ENCODE results near the gene NRG3.

NRG3 gene

GRCh38 chr10:82492647-82493046, 617.7 kb downstream of the NRG3 start:
- Histone ChIP-seq H3K27me3 (replicated peaks) (no peaks in the 10 kb centered on the region), H3K36me3 (replicated peaks) (no peaks in the 10 kb centered on the region), H3K27ac (no peak overlapping the region), H3K4me3 (ENCODE audit: low read depth, low read length) (no peak overlapping the region)
- DNase-seq: no peak
- TF ChIP-seq CTCF (IDR thresholded peaks at IDR 0.05; ENCODE audit: low read depth, low read length, missing control alignments): no peak
- in situ Hi-C loops (cut with HindIII; ENCODE audit: low pct_ligation_motif_present, low sequenced_read_pairs): no loop called here

GRCh38 chr10:82496114-82496513, 621.1 kb downstream of the NRG3 start:
- no peak for DNase-seq
- in situ Hi-C loops (cut with HindIII; ENCODE audit: low pct_ligation_motif_present, low sequenced_read_pairs): no loop called here

GRCh38 chr10:82497439-82497838, 622.4 kb downstream of the NRG3 start:
- in situ Hi-C loops (cut with HindIII; ENCODE audit: low pct_ligation_motif_present, low sequenced_read_pairs): no loop called here

More at GRCh38 chr10:82496114-82496513, 621.1 kb downstream of the NRG3 start:
- Histone ChIP-seq H3K36me3 (replicated peaks) (no peaks in the 10 kb centered on the region), H3K4me3 (ENCODE audit: low read depth, low read length) (no peak overlapping the region), H3K27me3 (replicated peaks) (no peaks in the 10 kb centered on the region), H3K27ac (no peak overlapping the region)
- no peak for TF ChIP-seq CTCF (IDR thresholded peaks at IDR 0.05; ENCODE audit: low read depth, low read length, missing control alignments)

GRCh38 chr10:82498976-82499375, 624.0 kb downstream of the NRG3 start:
- Histone ChIP-seq H3K27ac (no peak overlapping the region), H3K27me3 (replicated peaks) (no peaks in the 10 kb centered on the region), H3K4me3 (ENCODE audit: low read depth, low read length) (no peak overlapping the region), H3K36me3 (replicated peaks) (no peaks in the 10 kb centered on the region)
- in situ Hi-C loops (cut with HindIII; ENCODE audit: low pct_ligation_motif_present, low sequenced_read_pairs): no loop called here
- TF ChIP-seq CTCF (IDR thresholded peaks at IDR 0.05; ENCODE audit: low read depth, low read length, missing control alignments): no peak
- DNase-seq: no peak

More at GRCh38 chr10:82497439-82497838, 622.4 kb downstream of the NRG3 start:
- no peak for DNase-seq
- no peaks in the 10 kb centered on the region for H3K27me3 ChIP-seq (replicated peaks)
- H3K36me3 ChIP-seq (replicated peaks): no peaks in the 10 kb centered on the region
- no peak for TF ChIP-seq CTCF (IDR thresholded peaks at IDR 0.05; ENCODE audit: low read depth, low read length, missing control alignments)
- no peak overlapping the region for H3K27ac ChIP-seq
- no peak overlapping the region for H3K4me3 ChIP-seq (ENCODE audit: low read depth, low read length)

GRCh38 chr10:82505009-82505408, 630.0 kb downstream of the NRG3 start:
- in situ Hi-C loops (cut with HindIII; ENCODE audit: low pct_ligation_motif_present, low sequenced_read_pairs): no loop called here
- no peaks in the 10 kb centered on the region for H3K27me3 ChIP-seq (replicated peaks)
- no peak overlapping the region for H3K27ac ChIP-seq
- no peaks in the 10 kb centered on the region for H3K36me3 ChIP-seq (replicated peaks)
- H3K4me3 ChIP-seq (ENCODE audit: low read depth, low read length): no peak overlapping the region
- DNase-seq: no peak
- TF ChIP-seq CTCF (IDR thresholded peaks at IDR 0.05; ENCODE audit: low read depth, low read length, missing control alignments): no peak

DNA sequence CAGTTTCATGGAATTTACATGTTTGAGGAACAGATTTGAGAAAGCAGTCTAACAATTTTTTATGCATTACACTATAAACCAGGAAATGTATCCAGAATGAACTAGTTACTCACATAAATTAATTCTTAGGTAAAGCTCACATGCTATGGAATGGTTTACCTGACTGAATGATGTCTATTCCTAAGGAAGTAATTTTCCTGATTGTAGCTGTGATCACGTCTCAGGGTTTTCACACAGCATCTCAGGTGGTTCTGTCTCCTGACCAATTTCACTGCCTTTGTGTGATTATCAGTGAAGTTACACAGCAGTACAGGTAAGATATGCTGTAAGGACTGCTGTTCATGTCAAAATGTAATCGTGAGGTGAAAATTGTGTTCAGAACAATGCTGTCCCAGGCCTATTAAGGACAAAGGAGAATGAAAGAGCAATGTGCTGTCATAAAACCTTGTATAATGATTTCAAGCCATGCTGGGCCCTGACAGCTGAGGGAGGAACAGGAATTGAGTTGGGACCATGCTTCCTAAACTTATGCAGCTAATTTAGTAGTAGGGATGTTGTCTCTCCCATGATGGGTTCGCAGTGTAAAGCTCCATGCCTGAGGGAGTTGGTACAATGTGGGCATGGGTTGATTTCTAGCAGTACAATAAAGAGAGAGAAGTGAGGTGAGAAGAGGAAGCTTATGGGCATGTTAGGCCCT, 631.8 kb downstream of the NRG3 start:
- DNase-seq: no peak
- in situ Hi-C loops (cut with HindIII; ENCODE audit: low pct_ligation_motif_present, low sequenced_read_pairs): no loop called here
- Histone ChIP-seq H3K36me3 (replicated peaks) (no peaks in the 10 kb centered on the region), H3K4me3 (ENCODE audit: low read depth, low read length) (no peak overlapping the region), H3K27me3 (replicated peaks) (no peaks in the 10 kb centered on the region), H3K27ac (no peak overlapping the region)
- TF ChIP-seq CTCF (IDR thresholded peaks at IDR 0.05; ENCODE audit: low read depth, low read length, missing control alignments): no peak

Measured in brain microvascular endothelial cell (primary cell).